GM19043 (cell line): ENCODE measurements around the gene PARP1.
A peak's percentile ranks its signal among the peaks of the same experiment; 100 is the strongest.
"Not testable (repeated sequence)": the region's sequence is repeated elsewhere in the genome, so short reads cannot be mapped to it uniquely, and the experiment has no call there.

Experiments used
- ATAC-seq: cut with Tn5 transposase; IDR thresholded peaks from one replicate; pipeline ENCODE4 v1.9.1; 2021; ENCODE audit warnings: low read depth; ENCODE audit not compliant: unreplicated experiment

PARP1 gene

GRCh38 chr1:226357416-226357815 is 50.5 kb downstream of the PARP1 start:
- ATAC-seq: no peak

DNA sequence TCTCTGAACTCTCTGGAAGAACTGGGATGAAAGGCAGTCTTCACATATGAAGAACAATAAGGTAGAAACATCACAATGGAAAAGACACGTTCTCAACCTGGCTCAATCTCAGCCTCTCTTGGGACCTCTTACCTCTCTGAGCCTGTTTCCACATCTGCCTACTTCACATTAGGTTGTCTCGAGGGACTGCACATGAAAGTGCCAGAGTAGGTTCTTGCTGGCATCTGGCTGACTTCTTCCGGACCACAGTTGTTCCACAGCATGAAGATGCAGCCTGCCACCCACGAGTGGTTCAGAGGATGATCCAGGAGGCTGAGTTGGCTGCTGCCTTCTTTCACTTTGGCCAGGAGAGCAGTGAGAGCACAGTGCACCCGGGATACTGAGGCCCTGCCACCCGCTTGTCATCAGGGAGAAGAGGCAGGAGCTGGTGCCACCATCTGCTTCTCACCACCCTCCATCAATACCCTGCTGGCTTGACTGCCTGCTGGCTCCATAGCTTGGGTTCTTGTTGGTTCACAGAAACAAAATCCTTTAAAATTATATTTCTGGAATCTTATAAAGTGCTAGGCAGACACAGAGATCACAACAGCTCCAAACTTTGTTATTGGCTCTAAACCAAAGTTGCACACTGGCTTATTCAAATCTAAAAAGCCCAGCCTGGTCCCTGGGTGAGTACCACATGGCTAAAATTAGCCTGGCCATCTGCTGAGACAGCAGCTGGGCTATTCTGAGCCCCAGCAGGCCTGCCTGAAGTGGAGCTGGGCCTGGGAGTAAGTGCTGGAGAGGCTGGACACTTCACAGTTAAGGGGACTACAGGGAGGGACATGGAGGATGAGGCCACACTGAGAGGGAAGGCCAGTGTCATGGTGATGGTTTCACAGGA is 52.0 kb downstream of the PARP1 start:
- ATAC-seq: peak; percentile 55

- ATAC-seq: no peak
These were observed 52.9 kb downstream of the PARP1 start for GRCh38 chr1:226355016-226355415.

DNA sequence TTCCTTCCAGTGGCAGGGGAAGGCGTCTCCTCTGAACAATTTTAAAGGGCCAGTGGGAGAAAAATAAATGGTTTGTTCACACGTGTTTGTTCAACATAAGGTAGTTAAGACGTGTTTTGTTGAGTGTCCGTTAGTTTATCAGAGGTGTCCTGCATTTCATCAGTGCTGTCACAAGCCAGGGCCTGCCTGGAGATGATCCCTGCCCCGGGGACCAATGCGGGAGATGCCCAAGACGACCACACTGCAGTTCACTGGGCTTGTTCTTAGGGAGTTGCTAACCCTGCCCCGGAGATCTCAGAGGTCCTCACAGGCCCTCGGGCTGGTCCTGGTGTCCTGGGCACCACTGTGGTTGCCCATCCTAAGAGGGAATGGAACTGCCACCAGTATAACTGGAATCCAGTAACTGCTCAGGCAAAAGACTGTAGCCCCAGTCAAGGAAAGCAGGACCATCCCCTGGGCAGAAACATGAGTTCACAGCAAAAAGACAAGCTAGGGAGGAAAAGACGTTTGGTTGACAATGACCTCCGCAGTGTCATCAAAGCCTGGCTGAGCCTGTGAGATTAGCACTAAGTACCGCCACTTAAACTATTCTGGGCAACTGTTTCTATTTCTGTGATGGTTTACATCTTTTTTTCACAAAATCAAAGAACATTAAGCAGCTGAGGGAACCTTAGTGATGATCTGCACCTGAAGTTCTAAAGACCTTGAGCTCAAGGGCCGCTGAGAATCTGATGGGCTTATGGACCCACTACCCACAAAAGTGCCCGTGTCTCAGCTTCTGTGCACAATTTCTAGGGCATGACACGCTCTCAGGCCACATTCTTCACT is 54.0 kb downstream of the PARP1 start:
- ATAC-seq: no peak

GRCh38 chr1:226351709-226352108 is 56.2 kb downstream of the PARP1 start:
- no peak for ATAC-seq

- ATAC-seq: no peak
These were observed 57.4 kb downstream of the PARP1 start for GRCh38 chr1:226350519-226350865.

- peak; percentile 47 for ATAC-seq
These were observed 57.9 kb downstream of the PARP1 start for GRCh38 chr1:226349801-226350518.

DNA sequence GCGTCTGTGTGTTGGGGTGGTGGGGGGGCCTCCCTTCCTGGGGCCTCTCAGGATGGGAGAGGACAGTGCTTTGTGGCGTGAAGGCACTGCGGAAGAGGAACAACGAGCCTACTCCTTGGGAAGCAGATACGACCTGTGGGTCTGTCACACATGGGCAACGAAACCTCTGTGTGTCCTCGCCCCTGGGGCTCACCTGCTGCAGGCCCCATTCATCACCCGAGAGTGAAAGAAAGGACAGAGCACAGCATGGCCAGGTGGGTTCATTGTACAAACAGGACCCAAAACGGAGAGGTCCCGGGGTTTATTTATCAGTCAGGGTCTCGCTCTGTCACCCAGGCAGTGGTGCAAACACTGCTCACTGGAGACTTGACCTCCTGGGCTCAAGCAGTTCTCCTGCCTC is 58.8 kb downstream of the PARP1 start:
- no peak for ATAC-seq

- ATAC-seq: no peak
These were observed 63.2 kb downstream of the PARP1 start for GRCh38 chr1:226344441-226345259.

- no peak for ATAC-seq
These were observed 65.2 kb downstream of the PARP1 start for GRCh38 chr1:226342656-226343055.

GRCh38 chr1:226340111-226340510 is 67.8 kb downstream of the PARP1 start:
- not testable (repeated sequence) for ATAC-seq

DNA sequence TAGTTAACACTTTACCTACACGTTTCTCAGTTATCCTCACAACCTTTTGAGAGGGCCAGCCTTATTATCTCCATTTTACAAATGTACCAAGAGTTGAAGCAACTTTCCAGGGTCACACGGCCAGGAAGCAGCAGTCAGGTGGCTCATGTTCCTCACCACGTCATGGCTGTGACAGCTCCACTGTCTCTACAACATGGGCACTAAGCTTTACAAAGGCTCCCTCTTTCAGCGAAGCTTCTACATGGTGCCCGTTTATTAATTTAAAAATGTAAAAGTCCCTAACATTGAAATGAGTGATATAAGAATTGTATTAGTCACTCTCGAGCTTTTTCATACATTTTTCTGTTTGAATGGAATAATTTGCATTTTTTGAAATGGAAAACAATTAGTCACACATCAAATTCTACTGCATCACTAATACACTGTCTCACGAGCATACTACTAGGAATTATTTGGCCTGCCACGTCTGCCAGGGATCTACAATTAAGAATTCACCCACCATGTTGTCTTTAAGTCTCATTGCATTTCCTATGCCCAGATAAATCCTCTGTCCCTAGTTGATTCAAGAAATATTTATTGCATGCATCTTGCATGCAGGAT is 70.5 kb downstream of the PARP1 start:
- no peak for ATAC-seq

- ATAC-seq: no peak
These were observed 72.2 kb downstream of the PARP1 start for GRCh38 chr1:226335661-226336060.

DNA sequence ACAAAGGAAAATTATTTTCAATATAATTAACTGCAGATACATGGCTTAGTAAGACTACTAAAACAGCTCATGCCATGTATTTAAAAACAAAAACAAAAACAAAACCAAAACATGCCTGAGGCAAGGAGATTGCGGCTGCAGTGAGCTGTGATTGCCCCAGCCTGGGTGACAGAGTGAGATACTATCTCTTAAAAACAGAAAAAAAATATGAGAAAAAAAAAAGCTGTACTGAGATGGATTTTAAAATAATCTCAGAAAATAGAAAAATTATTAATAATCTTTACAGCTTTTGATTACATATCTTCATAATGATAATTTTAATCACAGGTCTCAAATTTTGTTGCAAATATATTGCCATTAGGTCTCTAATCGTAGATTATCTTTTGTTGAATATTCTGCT is 74.9 kb downstream of the PARP1 start:
- no peak for ATAC-seq

GRCh38 chr1:226329237-226329636 is 78.7 kb downstream of the PARP1 start:
- ATAC-seq: no peak

DNA sequence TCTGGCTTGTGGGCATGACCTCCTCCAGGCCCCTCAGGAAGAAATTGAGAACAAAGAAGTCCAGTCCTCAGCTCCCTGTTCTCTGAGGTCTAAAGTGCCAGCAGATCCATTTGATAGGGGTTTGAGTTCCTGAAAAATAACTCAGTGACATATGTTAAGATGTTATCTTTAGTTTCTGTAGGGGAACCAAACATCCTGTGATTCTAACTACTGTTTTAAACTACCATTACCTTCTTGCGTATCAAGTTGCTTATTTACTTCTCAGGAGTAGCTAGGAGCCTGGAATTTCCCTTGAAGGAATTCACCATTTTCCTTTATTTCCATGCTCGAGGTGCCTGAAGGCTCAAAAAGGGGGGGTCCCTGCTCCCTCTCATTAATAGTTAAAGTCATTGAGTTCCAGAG is 80.1 kb downstream of the PARP1 start:
- ATAC-seq: no peak

- ATAC-seq: no peak
These were observed 82.7 kb downstream of the PARP1 start for GRCh38 chr1:226325178-226325577.

- no peak for ATAC-seq
These were observed 83.4 kb downstream of the PARP1 start for GRCh38 chr1:226324479-226324878.

DNA sequence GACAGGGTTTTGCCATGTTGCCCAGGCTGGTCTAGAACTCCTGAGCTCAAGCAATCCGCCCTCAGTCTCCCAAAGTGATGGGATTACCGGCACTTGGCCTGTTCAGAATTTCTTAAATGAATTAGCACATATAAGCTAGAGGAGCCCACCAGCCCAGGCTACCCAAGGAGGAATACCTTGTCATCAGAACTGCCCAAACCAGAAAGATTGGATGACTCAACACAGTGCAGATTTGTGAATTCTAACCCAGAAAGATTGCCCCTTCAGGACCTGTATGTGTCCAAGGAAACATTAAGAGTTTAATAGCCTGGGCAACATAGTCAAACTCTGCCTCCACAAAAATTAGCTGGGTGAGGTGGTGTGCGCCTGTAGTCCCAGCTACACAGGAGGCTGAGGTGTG is 84.9 kb downstream of the PARP1 start:
- ATAC-seq: no peak

- no peak for ATAC-seq
These were observed 87.0 kb downstream of the PARP1 start for GRCh38 chr1:226320930-226321329.
